Thoracic aorta (tissue), 2 donors: ENCODE data around the gene SCAPER. TPM values are rescaled to one million over a fixed set of nuclear protein-coding genes. Genes with fewer than 3 reads are reported as not detected.

ENCODE experiments used
- ATAC-seq: fragments of 150-250 bp; one replicate; pipeline ENCODE4 v1.8.0; 2017; ENCODE audit warnings: low read depth; ENCODE audit not compliant: insufficient number of reproducible peaks, low FRiP score
- DNase-seq: peaks from one replicate; pipeline ENCODE4 v3.0.0-alpha.2; 2020; ENCODE audit warnings: low spot score
- H3K27ac ChIP-seq, 2 donors: fragments of 200-600 bp; sonication (generic); 1 replicate in 1 of 2; 2 replicates in 1 of 2; pipeline ENCODE4 v1.5.1; 2016; ENCODE audit warnings: mild to moderate bottlenecking in 2 of 2, moderate library complexity in 2 of 2
- H3K27me3 ChIP-seq: fragments of 200-600 bp; sonication (generic); replicated peaks from 2 replicates; pipeline ENCODE4 v1.6.0; 2016; ENCODE audit warnings: mild to moderate bottlenecking; ENCODE audit not compliant: insufficient read depth
- H3K36me3 ChIP-seq: fragments of 200-600 bp; sonication (generic); one replicate; pipeline ENCODE4 v1.5.1; 2016
- H3K4me1 ChIP-seq, 2 donors: fragments of 200-600 bp; sonication (generic); 1 replicate in 1 of 2; 2 replicates in 1 of 2; pipeline versions ENCODE4 v1.5.1 to v1.6.0; 2016; ENCODE audit warnings: low read depth in 2 of 2, mild to moderate bottlenecking in 1 of 2; ENCODE audit not compliant: control insufficient read depth in 1 of 2
- H3K4me3 ChIP-seq: fragments of 200-600 bp; sonication (generic); 2 replicates; pipeline ENCODE4 v1.5.1; 2016; ENCODE audit warnings: mild to moderate bottlenecking
- H3K9me3 ChIP-seq: fragments of 200-600 bp; sonication (generic); 2 replicates; pipeline ENCODE4 v1.5.1; 2016
- CTCF ChIP-seq: fragments of 200-600 bp; sonication (generic); IDR thresholded peaks from one replicate; pipeline ENCODE4 v1.5.1; 2019; ENCODE audit warnings: antibody characterized with exemption
- total RNA-seq, 2 donors: library from RNA; depleted of rRNA; stranded (reverse); fragments of >200 nt; gene quantifications; one replicate each; pipeline versions ENCODE4 v1.1.0 to v1.2.3, GENCODE V29; 2016

SCAPER gene
- total RNA-seq, 2 donors from 2014 or later, result 29.6 to 65.0 TPM

GRCh38 chr15:76546805-76547204, 358.3 kb downstream of the SCAPER start:
- no peak for TF ChIP-seq CTCF
- no peaks in the 10 kb centered on the region for H3K36me3 ChIP-seq
- no peaks in the 10 kb centered on the region for H3K27me3 ChIP-seq
- DNase-seq (no peak), ATAC-seq (no peak)
- H3K4me1 ChIP-seq, result no peaks in the 10 kb centered on the region
- H3K27ac ChIP-seq, result no peak overlapping the region
- H3K4me3 ChIP-seq, result no peak overlapping the region
- no peaks in the 10 kb centered on the region for H3K9me3 ChIP-seq

- Histone ChIP-seq H3K9me3 (no peaks in the 10 kb centered on the region), H3K27me3 (no peaks in the 10 kb centered on the region), H3K4me1 (no peaks in the 10 kb centered on the region), H3K27ac (no peak overlapping the region), H3K36me3 (no peaks in the 10 kb centered on the region), H3K4me3 (no peak overlapping the region)
- no peak for DNase-seq
- no peak for ATAC-seq
- no peak for TF ChIP-seq CTCF
These were observed 371.1 kb downstream of the SCAPER start for GRCh38 chr15:76533995-76534394.

DNA sequence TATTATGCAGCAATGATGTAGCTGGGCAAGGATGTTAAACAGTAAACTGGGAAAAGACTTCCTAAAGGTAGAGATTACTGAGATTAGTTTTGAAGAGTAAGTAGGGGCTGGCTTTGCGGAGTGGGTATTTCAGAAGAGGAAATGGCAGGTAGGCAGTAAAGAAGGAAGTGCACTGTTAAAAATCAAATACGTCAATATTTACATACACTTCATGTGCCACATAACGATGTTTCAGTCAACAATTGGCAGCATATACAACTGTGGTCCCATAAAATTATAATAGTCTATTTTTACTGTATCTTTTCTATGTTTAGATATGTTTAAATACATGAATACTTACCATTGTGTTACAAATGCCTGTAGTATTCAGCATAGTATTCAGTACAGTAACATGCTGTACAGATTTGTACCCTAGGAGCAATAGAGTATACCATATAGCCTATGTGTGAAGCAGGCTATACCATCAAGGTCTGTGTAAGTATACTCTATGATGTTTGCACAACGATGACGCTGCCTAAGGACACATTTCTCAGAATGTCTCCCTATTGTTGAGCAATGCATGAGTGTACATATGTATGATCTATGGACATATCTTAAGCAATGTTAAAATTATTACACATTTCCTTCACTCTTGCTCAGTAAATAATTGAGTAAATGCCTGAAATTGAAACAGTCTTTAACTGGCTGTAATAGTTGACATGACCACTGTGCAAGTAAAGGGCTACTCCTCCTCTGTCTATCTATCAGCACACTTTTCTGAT, 371.9 kb downstream of the SCAPER start:
- H3K27ac ChIP-seq, result no peak overlapping the region
- TF ChIP-seq CTCF, result no peak
- H3K27me3 ChIP-seq, result no peaks in the 10 kb centered on the region
- DNase-seq, result no peak
- H3K36me3 ChIP-seq, result no peaks in the 10 kb centered on the region
- no peak for ATAC-seq
- no peak overlapping the region for H3K4me3 ChIP-seq
- H3K9me3 ChIP-seq, result no peaks in the 10 kb centered on the region
- H3K4me1 ChIP-seq, result no peaks in the 10 kb centered on the region

DNA sequence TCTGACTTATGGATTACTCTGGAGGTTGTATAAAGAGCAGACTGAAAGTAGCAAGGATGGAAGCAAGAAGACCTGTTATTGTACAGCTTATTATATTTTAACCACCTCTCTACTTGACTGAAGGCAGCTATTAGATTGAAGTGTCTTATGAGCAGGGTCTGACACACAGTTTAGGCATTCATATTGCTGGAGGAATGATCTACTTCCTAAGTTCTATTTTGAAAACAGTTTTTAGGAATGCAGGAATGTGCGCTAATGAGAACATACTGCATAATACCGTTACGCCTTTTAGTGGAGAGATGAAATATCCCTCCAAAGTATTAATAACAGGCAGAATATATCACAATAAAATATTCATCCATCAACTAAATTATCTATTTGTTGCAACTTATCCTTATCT, 375.2 kb downstream of the SCAPER start:
- H3K36me3 ChIP-seq, result no peaks in the 10 kb centered on the region
- DNase-seq (no peak), ATAC-seq (no peak)
- no peaks in the 10 kb centered on the region for H3K9me3 ChIP-seq
- TF ChIP-seq CTCF, result no peak
- H3K27ac ChIP-seq, result no peak overlapping the region
- no peak overlapping the region for H3K4me3 ChIP-seq
- H3K27me3 ChIP-seq, result no peaks in the 10 kb centered on the region
- no peaks in the 10 kb centered on the region for H3K4me1 ChIP-seq

DNA sequence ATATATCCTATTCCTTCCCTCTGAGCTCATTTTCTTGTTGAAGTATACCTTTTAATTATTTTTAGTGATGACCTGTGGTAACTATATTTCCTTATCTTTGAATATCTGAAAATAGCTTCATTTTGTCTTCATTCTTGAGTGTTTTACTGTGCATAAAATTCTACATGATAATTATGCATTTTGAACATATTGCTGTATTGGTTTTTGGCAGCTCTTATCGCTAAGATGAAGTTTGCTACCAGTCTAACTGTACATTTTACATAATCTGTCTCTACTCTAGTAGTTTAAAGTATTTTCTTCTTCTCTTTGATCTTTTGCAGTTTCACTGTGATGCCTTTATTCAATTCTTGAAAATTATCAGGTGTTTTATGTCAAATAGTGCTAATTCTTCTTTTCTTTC, 379.0 kb downstream of the SCAPER start:
- no peak overlapping the region for H3K4me3 ChIP-seq
- H3K27ac ChIP-seq, result no peak overlapping the region
- no peak for DNase-seq
- no peaks in the 10 kb centered on the region for H3K36me3 ChIP-seq
- no peaks in the 10 kb centered on the region for H3K9me3 ChIP-seq
- no peak for ATAC-seq
- H3K4me1 ChIP-seq, result no peaks in the 10 kb centered on the region
- no peaks in the 10 kb centered on the region for H3K27me3 ChIP-seq
- no peak for TF ChIP-seq CTCF
